ENCODE measurements around the gene PKP4.

PKP4 gene

GRCh38 chr2:158656492-158657229 is 199.9 kb downstream of the PKP4 start:
- CTCF ChIA-PET = interaction anchor here (1.0 to 1.7 kb wide), 2 partner anchors 10 to 437 kb away, joined by 3 read pairs; no protein-coding TSS in a partner anchor
- POLR2A ChIA-PET = no interaction called here
- no peak for DNase-seq (ENCODE audit: extremely low spot score)
- TF ChIP-seq CTCF (IDR thresholded peaks at IDR 0.05; ENCODE audit: control extremely low read depth, extremely low read depth, low read depth, missing control alignments) = no peak

- POLR2A ChIA-PET = no interaction called here
- CTCF ChIA-PET = no interaction called here
- no peak for TF ChIP-seq CTCF (IDR thresholded peaks at IDR 0.05; ENCODE audit: control extremely low read depth, extremely low read depth, low read depth, missing control alignments)
- DNase-seq (ENCODE audit: extremely low spot score) = no peak
These were observed 201.6 kb downstream of the PKP4 start for GRCh38 chr2:158658396-158658795.

GRCh38 chr2:158659483-158659882 is 202.7 kb downstream of the PKP4 start:
- POLR2A ChIA-PET = no interaction called here
- DNase-seq (ENCODE audit: extremely low spot score) = no peak
- no peak for TF ChIP-seq CTCF (IDR thresholded peaks at IDR 0.05; ENCODE audit: control extremely low read depth, extremely low read depth, low read depth, missing control alignments)
- CTCF ChIA-PET = interaction anchor here (1.0 to 1.6 kb wide), 2 partner anchors 10 to 17 kb away, joined by 3 to 8 read pairs; no protein-coding TSS in a partner anchor

- no peak for TF ChIP-seq CTCF (IDR thresholded peaks at IDR 0.05; ENCODE audit: control extremely low read depth, extremely low read depth, low read depth, missing control alignments)
- POLR2A ChIA-PET = no interaction called here
- DNase-seq (ENCODE audit: extremely low spot score) = no peak
- CTCF ChIA-PET = no interaction called here
These were observed 204.5 kb downstream of the PKP4 start for GRCh38 chr2:158661231-158661630.

- no peak for TF ChIP-seq CTCF (IDR thresholded peaks at IDR 0.05; ENCODE audit: control extremely low read depth, extremely low read depth, low read depth, missing control alignments)
- POLR2A ChIA-PET = no interaction called here
- CTCF ChIA-PET = interaction anchor here (1.3 kb wide), 1 partner anchor 11 kb away, joined by 3 read pairs; no protein-coding TSS in a partner anchor
- DNase-seq (ENCODE audit: extremely low spot score) = no peak
These were observed 205.7 kb downstream of the PKP4 start for GRCh38 chr2:158662421-158662820.

- POLR2A ChIA-PET = no interaction called here
- no peak for DNase-seq (ENCODE audit: extremely low spot score)
- no peak for TF ChIP-seq CTCF (IDR thresholded peaks at IDR 0.05; ENCODE audit: control extremely low read depth, extremely low read depth, low read depth, missing control alignments)
- CTCF ChIA-PET = no interaction called here
These were observed 207.0 kb downstream of the PKP4 start for GRCh38 chr2:158663796-158664195.
